Measurements from ENCODE around the gene PTPN21.

PTPN21 gene

GRCh38 chr14:88554457-88555286 lies at the start of gene PTPN21:
TSS of gene PTPN21 (minus strand) at chr14:88555007. CDS start at chr14:88550417, 4,590 bp downstream.
- DNase-seq, result peak; percentile 59

GRCh38 chr14:88604212-88604611 lies 49.4 kb upstream of the PTPN21 start:
- DNase-seq, result no peak

DNA sequence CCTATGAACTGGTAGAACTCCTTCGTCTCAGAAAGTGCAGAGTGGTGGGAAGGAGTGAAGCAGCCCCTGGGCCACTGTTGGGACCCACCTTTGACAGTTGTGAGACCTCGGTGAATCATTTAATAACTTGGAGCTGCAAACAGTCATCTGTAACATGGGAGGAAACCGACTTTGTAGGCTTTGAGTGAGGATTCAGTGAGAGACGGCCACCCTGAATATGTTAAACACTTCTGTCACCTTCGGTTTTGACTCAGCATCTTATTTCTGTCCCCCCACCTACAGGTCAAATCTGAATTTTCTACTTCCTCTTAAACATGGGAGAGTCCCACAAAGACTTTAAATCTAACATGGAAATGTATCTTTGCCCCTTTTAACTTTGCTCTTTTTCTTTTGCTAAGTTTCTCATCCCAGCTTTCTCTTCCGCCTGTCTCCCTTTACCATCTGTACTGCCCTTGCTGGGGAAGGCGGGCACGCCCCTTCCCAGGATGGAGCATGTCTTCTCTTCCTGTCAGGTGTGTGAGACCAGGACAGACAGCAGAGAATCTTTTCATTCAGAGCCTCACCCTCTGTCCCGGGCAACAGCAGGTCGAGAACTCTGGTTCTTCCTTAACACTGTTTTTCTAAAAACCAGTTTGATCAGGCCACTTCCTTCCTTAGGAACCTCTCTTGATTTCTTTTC lies 45.1 kb upstream of the PTPN21 start:
- no peak for DNase-seq

DNA sequence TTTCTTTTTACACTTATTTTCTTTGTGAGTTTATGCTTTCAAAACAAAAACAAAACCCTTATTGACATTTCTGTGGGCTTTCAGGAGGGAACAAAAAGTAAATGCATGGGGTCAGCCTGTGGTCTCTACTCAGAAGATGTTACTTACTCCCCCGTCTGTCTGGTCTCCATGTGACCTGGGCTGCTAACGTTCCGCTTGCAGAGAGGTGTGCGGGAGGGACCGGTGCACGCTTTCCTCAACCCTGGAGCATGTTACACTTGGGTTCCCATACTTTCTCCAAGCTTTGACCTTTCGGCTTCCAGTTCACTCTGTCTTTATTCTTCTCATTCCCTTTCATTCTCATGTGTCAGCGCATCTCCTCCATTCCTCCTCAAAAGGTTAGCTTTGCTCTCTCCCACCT lies 44.5 kb upstream of the PTPN21 start:
- DNase-seq, result no peak

- no peak for DNase-seq
Measured at GRCh38 chr14:88598097-88598675, 43.4 kb upstream of the PTPN21 start.

GRCh38 chr14:88597601-88598000 lies 42.8 kb upstream of the PTPN21 start:
- DNase-seq, result no peak

- no peak for DNase-seq
Measured at GRCh38 chr14:88597038-88597437, 42.2 kb upstream of the PTPN21 start.

DNA sequence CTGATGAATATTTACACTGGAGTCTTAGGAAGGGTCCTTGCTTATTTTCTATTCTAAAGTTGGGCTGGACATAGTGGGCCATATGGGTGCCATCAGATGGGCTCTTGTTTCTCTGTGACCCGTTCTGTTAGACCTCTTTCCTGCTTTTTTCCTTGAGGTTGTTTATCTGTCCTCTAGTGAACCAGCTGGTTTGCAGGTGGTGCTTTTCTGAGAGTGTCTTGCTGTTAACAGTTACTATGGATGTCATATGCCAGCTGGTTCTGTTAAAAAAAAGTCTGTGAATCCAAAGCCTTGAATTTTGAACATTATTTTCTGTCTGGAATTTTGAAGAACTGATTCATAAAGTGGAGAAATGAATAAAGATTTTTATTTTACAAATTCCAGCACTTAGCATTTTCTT lies 37.2 kb upstream of the PTPN21 start:
- no peak for DNase-seq

DNA sequence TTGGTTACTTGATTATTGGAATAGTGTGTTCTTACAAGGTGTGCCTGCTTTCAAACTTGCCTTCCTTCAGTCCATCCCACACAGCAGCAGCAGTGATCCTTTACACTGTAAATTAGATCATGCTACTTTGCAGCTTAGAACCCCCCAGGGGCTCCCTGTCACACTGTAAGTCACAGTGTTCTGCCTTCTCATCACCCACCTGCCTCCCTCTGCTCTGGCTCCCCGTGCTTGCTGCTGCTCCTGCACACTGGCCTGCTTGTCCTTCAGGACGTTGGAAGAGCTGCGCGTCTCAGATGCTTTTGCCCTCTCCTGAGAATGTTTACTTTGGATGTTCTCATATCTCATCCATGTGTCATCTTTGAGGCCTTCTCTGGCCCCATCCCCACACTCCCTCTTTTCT lies 35.4 kb upstream of the PTPN21 start:
- no peak for DNase-seq

GRCh38 chr14:88588081-88588480 lies 33.3 kb upstream of the PTPN21 start:
- no peak for DNase-seq

DNA sequence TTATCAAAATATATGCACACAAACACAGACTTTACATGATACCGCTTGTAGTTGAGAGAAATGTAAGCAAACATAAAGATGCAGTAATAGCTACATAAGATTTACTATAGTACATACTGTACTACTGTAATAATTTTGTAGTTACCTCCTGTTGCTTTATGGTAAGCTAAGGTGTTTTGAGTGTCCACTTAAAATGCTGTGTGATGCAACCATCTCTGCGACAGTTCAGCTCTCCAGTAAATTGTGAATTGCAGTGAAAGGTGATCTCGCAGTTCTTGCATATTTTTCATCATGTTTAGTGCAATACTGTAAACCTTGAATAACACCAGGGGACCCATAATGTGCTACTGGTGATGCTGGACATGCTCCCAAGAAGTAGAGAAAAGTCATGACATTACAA lies 29.6 kb upstream of the PTPN21 start:
- DNase-seq, result no peak

DNA sequence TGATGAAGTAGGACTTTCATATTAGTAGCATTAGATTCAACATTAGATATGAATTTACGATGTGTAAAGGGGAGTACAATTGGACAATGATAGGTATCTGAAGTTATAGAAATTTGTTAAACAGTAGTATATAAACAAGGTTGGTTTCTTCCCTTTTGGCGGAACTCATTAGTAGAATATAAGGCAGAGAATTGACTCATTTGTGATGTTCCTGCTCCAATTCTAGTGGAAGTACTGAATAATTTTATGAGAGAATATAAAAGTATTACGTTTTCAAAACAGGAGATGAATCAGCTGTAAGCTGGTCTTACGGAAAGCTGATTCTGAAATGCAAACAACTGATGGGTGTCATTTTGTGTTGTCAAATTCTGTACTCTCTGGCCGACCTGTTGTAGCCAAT lies 21.4 kb upstream of the PTPN21 start:
- DNase-seq, result no peak

DNA sequence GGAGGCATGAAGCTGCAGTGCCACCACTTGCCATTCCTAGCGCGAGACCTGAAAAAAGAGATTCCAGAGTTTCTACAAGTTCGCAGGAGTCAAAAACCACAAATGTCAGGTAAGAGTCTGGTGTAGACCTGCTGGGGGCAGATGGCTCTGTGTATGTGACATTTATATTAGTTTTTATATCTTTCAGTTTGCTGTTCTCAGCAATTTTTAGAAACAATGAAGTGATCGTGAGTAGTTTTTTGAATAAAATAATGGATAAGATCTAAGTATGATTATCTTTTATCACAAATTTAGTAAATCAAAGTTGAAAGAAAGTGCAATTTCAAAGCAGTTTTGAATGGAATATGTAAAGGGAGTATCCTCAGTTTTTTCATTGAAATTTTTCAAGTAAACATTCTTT lies 17.3 kb upstream of the PTPN21 start:
- DNase-seq, result no peak

DNA sequence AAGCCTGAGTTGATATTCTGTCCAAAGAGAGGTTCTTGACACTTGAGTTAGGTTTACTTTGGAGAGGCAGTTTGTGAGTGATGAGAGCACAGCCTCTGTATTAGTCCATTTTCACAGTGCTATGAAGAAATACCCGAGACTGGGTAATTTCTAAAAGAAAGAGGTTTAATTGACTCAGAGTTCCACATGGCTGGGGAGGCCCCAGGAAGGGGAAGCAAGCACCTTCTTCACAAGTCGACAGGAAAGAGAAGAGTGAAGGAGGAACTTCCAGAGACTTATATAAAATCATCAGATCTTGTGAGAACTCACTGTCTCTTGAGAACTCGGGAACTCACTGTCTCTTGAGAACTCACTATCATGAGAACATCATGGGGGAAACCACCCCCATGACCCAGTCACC lies 13.4 kb upstream of the PTPN21 start:
- DNase-seq, result no peak

- no peak for DNase-seq
Measured at GRCh38 chr14:88565427-88565826, 10.6 kb upstream of the PTPN21 start.

DNA sequence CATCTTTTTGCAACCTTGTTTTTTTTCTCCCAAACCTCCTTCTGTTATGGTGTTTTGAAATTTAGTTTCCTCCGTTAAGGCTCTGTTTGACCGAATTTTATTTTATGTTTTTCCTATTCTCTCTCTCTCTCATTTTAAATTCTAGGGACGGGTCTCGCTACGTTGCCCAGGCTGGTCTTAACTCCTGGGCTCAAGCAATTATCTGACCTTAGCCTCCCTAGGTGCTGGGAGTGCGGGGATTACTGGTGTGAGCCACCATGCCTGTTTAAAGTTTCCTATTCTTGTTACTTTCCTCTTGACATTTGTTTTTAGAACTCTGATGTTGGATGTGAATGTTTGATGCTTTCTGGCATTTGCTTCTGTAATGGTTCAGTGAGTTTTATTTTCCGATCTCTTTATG lies 9.0 kb upstream of the PTPN21 start:
- DNase-seq, result no peak

DNA sequence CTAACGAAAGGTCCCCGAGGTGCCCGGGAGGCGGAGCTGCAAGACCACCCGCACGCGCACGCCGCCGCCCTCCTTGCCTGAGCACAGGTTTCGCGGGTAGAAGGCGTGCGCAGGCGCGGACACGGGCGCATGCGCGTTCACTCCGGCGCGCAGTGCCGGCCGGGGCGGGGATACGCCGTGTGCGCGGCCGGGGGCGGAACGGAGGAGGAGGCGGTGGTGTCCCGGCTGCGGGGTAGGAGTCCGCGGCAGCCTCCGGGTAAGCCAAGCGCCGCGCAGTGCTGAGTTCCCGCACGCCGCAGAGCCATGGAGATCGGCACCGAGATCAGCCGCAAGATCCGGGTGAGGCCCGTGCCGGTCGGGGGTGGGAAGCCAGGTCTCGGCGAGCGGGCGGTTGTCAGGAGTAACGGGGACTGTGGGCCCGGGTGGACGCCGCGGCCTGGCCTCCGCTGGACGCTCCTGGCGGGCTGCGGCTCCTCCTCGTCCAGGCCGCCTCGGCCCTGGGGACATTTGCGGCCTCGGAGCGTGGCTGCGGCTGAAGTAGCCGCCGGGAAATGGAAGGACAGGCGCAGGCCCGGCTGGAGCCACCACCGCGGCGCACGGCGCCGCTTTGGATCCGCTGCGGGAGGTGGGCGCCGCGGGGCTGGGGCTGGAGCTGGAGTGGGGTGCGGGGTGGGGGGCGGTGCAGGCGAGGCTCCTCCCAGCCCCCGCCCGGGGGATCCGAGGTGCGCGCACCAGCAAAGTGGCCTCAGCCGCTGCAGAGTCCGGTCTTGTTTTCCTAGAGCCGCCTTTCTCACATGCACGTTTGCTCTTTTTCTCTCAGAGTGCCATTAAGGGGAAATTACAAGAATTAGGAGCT lies 8.3 kb upstream of the PTPN21 start, which contains the start of gene ZC3H14:
TSS of gene ZC3H14 (plus strand) at position 207 of the 856 bp plus-strand sequence. CDS start at position 304, 97 bp downstream.
- DNase-seq, result peak; percentile 91

GRCh38 chr14:88562532-88562830 lies 7.7 kb upstream of the PTPN21 start:
- no peak for DNase-seq

- peak; percentile 26 for DNase-seq
Measured at GRCh38 chr14:88559852-88560251, 5.0 kb upstream of the PTPN21 start.

DNA sequence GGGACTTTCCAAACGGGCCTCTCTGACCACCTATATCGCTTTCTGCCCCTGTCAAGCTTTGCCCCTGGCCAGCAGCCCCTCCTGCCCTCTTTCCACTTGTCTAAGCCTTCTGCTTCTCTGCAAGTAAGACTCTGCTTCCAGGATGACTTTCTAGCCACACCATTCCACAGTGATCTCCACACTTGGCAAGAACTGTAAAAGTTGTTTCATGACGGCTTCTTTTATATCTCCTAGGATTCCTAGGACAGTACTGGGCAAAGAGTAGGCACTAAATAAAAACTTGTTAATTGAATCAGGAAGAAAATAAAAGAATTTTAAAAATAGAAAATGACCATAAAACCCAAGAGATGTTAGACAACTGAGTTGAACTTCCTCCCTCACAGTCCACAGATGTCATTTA lies 1.8 kb upstream of the PTPN21 start:
- no peak for DNase-seq

GRCh38 chr14:88553886-88554456 lies 836 bp downstream of the PTPN21 start:
- peak; percentile 54 for DNase-seq

GRCh38 chr14:88552876-88553275 lies 1.9 kb downstream of the PTPN21 start:
- DNase-seq, result no peak

DNA sequence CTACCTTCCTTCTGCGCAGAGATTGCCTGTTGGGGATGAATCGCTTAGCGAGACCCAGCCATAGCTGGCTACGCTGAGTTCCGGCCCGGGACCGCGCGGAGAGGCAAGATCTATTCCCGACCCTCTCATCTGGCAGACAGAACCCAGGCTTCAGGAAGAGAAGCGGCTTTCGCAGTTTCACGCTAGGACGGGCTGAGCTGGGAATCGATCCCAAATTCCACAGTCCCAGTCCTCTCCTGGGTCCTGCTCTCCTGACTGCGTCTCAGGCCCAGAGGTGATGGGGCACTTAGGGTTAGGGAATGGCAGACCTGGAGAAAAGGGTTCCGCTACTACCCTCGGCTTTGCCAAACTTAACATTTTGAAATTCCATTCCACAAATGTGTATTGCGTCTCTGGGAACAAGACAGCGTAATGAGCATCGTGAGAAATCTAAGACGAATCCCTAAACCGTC lies 2.8 kb downstream of the PTPN21 start:
- DNase-seq, result peak; percentile 37
